Activated gamma-delta T cell treated with anti-CD3 and anti-CD28 coated beads, Interleukin-2, amount 50 U/mL, for 16 hours (primary cell): ENCODE data around the gene CAMK1D.
"Not testable (repeated sequence)": the region's sequence is repeated elsewhere in the genome, so short reads cannot be mapped to it uniquely, and the experiment has no call there.

Experiments
- DNase-seq: peaks from one replicate; pipeline ENCODE4 v3.0.0-alpha.2; 2020; ENCODE audit warnings: low read depth

CAMK1D gene

GRCh38 chr10:12340937-12341336 lies 8.4 kb upstream of the CAMK1D start:
- DNase-seq, result no peak

- no peak for DNase-seq
Measured at GRCh38 chr10:12341526-12341925, 7.8 kb upstream of the CAMK1D start.

GRCh38 chr10:12344375-12345110 lies 4.8 kb upstream of the CAMK1D start:
- no peak for DNase-seq

- DNase-seq, result no peak
Measured at GRCh38 chr10:12346707-12347106, 2.6 kb upstream of the CAMK1D start.

- no peak for DNase-seq
Measured at GRCh38 chr10:12348294-12348869, 965 bp upstream of the CAMK1D start.

GRCh38 chr10:12349629-12350166 lies 351 bp downstream of the CAMK1D start:
- no peak for DNase-seq

GRCh38 chr10:12350167-12350872 lies 973 bp downstream of the CAMK1D start:
- DNase-seq, result peak; percentile 28

GRCh38 chr10:12350925-12351324 lies 1.6 kb downstream of the CAMK1D start:
- DNase-seq, result no peak

GRCh38 chr10:12351447-12351846 lies 2.1 kb downstream of the CAMK1D start:
- DNase-seq, result no peak

- no peak for DNase-seq
Measured at GRCh38 chr10:12351889-12352288, 2.5 kb downstream of the CAMK1D start.

GRCh38 chr10:12353399-12354242 lies 4.3 kb downstream of the CAMK1D start:
- no peak for DNase-seq

- not testable (repeated sequence) for DNase-seq
Measured at GRCh38 chr10:12354696-12355095, 5.3 kb downstream of the CAMK1D start.

- no peak for DNase-seq
Measured at GRCh38 chr10:12355384-12355783, 6.0 kb downstream of the CAMK1D start.

- no peak for DNase-seq
Measured at GRCh38 chr10:12357525-12358151, 8.3 kb downstream of the CAMK1D start.

GRCh38 chr10:12358863-12359564 lies 9.7 kb downstream of the CAMK1D start:
- DNase-seq, result no peak

GRCh38 chr10:12360461-12360860 lies 11.1 kb downstream of the CAMK1D start:
- DNase-seq, result no peak

GRCh38 chr10:12361115-12361514 lies 11.8 kb downstream of the CAMK1D start:
- DNase-seq, result not testable (repeated sequence)

GRCh38 chr10:12364559-12364958 lies 15.2 kb downstream of the CAMK1D start:
- no peak for DNase-seq

GRCh38 chr10:12367272-12367671 lies 17.9 kb downstream of the CAMK1D start:
- no peak for DNase-seq

GRCh38 chr10:12369982-12370381 lies 20.6 kb downstream of the CAMK1D start:
- DNase-seq, result no peak

- no peak for DNase-seq
Measured at GRCh38 chr10:12372846-12373245, 23.5 kb downstream of the CAMK1D start.
